ENCODE measurements around the gene SYNE1. TPM values are rescaled to one million over a fixed set of nuclear protein-coding genes. Genes with fewer than 3 reads are reported as not detected.

Gene SYNE1
- total RNA-seq, 1 donor from 2014 or later, result 233 TPM

DNA sequence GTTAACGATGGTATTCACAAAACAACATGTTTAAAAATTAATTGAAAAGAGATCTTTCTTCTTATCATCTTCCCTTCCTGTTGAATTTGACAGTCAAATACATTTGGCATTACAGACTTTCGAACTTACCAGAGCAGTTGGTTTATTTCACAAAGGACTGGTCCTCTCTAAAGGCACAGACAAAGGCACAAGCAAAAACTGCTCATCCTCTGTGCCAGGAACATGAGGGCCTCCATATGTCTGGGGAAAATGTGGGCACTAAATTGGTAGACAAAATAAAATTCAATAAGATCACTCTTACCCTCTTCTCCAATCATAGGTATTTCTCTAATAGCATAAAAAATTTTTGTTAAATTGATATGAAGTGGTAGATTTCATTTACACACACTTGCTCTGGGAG, 40.4 kb downstream of the SYNE1 start:
- TF ChIP-seq, protein P1, sequence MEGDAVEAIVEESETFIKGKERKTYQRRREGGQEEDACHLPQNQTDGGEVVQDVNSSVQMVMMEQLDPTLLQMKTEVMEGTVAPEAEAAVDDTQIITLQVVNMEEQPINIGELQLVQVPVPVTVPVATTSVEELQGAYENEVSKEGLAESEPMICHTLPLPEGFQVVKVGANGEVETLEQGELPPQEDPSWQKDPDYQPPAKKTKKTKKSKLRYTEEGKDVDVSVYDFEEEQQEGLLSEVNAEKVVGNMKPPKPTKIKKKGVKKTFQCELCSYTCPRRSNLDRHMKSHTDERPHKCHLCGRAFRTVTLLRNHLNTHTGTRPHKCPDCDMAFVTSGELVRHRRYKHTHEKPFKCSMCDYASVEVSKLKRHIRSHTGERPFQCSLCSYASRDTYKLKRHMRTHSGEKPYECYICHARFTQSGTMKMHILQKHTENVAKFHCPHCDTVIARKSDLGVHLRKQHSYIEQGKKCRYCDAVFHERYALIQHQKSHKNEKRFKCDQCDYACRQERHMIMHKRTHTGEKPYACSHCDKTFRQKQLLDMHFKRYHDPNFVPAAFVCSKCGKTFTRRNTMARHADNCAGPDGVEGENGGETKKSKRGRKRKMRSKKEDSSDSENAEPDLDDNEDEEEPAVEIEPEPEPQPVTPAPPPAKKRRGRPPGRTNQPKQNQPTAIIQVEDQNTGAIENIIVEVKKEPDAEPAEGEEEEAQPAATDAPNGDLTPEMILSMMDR (IDR thresholded peaks at IDR 0.05), result no peak
- H3K27me3 ChIP-seq, result no peaks in the 10 kb centered on the region
- H3K9me3 ChIP-seq, result no peaks in the 10 kb centered on the region
- H3K36me3 ChIP-seq, result no peaks in the 10 kb centered on the region
- H3K4me1 ChIP-seq, result no peaks in the 10 kb centered on the region
- DNase-seq (ENCODE audit: low spot score in 2 of 2), result no peak
- H3K27ac ChIP-seq, result no peak overlapping the region
- intact Hi-C loops (cut with DNase I), result no loop called here
- H3K4me3 ChIP-seq, result no peak overlapping the region

DNA sequence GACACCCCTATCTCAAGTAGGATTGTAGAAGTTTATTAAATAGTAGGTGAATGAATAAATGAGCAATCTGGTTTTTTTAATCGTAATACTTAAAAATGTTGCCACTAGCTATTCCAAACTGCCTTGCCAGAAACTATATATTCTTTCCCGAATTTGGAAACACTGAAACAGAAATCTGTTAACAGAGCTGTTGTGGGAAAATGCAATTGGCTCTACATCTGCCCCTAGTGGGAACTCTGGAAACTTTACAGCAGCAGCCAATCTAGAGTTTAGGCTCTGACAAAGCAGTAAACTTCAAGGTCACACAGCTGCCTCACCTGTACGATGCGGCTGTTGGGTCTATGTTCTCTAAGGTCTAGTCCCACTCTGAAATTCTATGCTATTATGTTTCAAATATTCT, 41.7 kb downstream of the SYNE1 start:
- Histone ChIP-seq H3K27ac (no peak overlapping the region), H3K36me3 (no peaks in the 10 kb centered on the region), H3K4me3 (no peak overlapping the region), H3K4me1 (no peaks in the 10 kb centered on the region), H3K9me3 (no peaks in the 10 kb centered on the region), H3K27me3 (no peaks in the 10 kb centered on the region)
- no peak for DNase-seq (ENCODE audit: low spot score in 2 of 2)
- TF ChIP-seq, protein P1 (IDR thresholded peaks at IDR 0.05), result peak in 2 of 3 experiments; percentile 10 to 26
- intact Hi-C loops (cut with DNase I), result no loop called here

DNA sequence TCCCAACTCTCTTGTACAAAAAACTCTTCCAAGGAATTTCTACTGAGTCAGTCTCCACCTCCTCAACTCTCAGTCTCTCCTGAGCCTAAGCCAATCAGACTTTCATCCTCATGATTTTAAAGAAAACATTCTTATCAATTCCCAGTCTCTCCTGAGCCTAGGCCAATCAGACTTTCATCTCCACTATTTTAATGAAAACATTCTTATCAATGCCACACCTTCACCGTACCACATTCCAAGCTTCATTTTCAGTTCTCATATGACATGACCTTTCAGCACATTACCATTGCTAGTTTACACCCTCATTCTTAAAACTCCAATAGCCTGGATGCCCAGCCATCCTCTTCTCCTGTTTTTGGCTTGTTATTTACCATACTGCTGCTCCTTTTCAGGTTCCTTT, 42.5 kb downstream of the SYNE1 start:
- no peak overlapping the region for H3K27ac ChIP-seq
- intact Hi-C loops (cut with DNase I), result no loop called here
- H3K9me3 ChIP-seq, result no peaks in the 10 kb centered on the region
- no peak for DNase-seq (ENCODE audit: low spot score in 2 of 2)
- H3K4me3 ChIP-seq, result no peak overlapping the region
- H3K27me3 ChIP-seq, result no peaks in the 10 kb centered on the region
- TF ChIP-seq, protein P1 (IDR thresholded peaks at IDR 0.05), result no peak
- H3K36me3 ChIP-seq, result no peaks in the 10 kb centered on the region
- no peaks in the 10 kb centered on the region for H3K4me1 ChIP-seq

DNA sequence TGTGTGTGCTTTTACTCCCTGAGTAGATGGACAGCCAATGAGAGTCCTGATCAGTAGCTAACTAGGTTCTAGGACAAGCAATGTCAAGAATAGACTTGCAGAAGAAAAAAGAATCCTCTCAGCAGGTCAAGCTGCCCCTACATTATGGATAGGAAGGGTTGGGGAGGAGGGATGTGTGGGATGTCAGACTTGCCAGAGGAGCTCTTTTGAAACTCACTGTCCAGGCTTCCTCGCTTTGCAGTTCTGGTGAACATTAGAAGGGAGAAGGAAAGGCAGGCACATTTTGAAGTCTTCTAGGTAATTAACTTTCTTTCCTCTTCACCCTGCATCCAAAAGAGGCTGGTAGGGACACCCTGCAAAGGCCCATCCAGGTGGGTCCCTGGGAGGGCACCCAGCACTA, 48.7 kb downstream of the SYNE1 start:
- TF ChIP-seq, protein P1 (IDR thresholded peaks at IDR 0.05), result no peak
- H3K9me3 ChIP-seq, result no peaks in the 10 kb centered on the region
- no peak for DNase-seq (ENCODE audit: low spot score in 2 of 2)
- no peak overlapping the region for H3K4me3 ChIP-seq
- intact Hi-C loops (cut with DNase I), result no loop called here
- no peaks in the 10 kb centered on the region for H3K36me3 ChIP-seq
- no peaks in the 10 kb centered on the region for H3K27me3 ChIP-seq
- H3K27ac ChIP-seq, result no peak overlapping the region
- no peaks in the 10 kb centered on the region for H3K4me1 ChIP-seq

DNA sequence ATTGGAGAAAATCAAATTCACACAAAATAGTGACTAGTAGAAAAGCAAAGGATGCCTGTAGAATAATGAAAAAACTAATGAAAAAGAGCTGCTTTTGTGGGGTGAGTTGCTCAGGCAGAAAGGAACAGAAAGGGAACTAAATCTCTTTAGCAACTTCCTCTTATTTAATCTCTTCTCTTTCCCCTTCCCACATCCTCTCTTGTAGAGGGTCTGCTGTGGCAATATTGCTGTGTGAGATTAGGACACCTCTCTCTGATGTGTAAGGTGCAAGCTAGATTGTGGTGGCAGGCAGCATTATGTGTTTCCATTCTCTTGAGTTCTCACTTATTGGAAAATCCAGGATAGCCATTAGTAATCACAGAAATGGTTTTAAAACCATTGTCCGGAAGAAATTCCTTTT, 49.7 kb downstream of the SYNE1 start:
- DNase-seq (ENCODE audit: low spot score in 2 of 2), result no peak
- intact Hi-C loops (cut with DNase I), result no loop called here
- no peaks in the 10 kb centered on the region for H3K9me3 ChIP-seq
- TF ChIP-seq, protein P1 (IDR thresholded peaks at IDR 0.05), result no peak
- H3K4me3 ChIP-seq, result no peak overlapping the region
- H3K27me3 ChIP-seq, result no peaks in the 10 kb centered on the region
- H3K27ac ChIP-seq, result no peak overlapping the region
- H3K4me1 ChIP-seq, result no peaks in the 10 kb centered on the region
- H3K36me3 ChIP-seq, result no peaks in the 10 kb centered on the region

DNA sequence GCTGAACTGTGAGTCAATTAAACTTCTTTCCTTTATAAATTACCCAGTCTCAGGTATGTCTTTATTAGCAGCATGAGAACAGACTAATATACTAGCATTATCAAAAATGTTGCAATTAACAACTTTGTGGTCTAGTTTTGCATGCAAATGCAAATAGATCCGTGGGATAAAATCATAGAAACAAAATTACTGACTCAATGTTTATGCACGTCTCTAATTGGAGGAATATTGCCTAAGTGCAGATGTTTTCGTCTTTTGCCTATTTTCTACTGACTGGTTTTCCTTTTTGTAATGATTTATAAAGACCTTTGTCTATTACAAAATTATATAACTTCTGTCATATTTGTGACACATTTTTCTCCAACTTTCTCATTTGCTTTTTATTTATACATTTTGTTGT, 51.9 kb downstream of the SYNE1 start:
- TF ChIP-seq, protein P1 (IDR thresholded peaks at IDR 0.05), result no peak
- Histone ChIP-seq H3K4me3 (no peak overlapping the region), H3K36me3 (no peaks in the 10 kb centered on the region), H3K27me3 (no peaks in the 10 kb centered on the region), H3K4me1 (no peaks in the 10 kb centered on the region), H3K27ac (no peak overlapping the region), H3K9me3 (no peaks in the 10 kb centered on the region)
- DNase-seq (ENCODE audit: low spot score in 2 of 2), result no peak
- intact Hi-C loops (cut with DNase I), result no loop called here

Data from ascending aorta (tissue), 2 donors.